OCI-LY7 (cell line): ENCODE measurements around the gene AURKAIP1.

Experiments
- CTCF ChIP-seq: fragments of 200-600 bp; sonication (generic); conservative IDR thresholded peaks from 2 replicates; pipeline ENCODE4 v1.5.1; 2014; ENCODE audit warnings: mild to moderate bottlenecking, antibody characterized with exemption, low read length, moderate library complexity, mixed read lengths
- EZH2phosphoT487 ChIP-seq: fragments of 200-600 bp; sonication (generic); IDR thresholded peaks from 2 replicates; pipeline ENCODE4 v1.6.1; 2018; ENCODE audit warnings: low read depth, borderline replicate concordance, mild to moderate bottlenecking, mixed run types, antibody characterized with exemption, low read length, moderate library complexity, mixed read lengths

- TF ChIP-seq CTCF (no peak), EZH2phosphoT487 (no peak)
Measured at GRCh38 chr1:1423245-1423597, 48.2 kb upstream of the AURKAIP1 start.
